SH-SY5Y (cell line): Measurements from ENCODE around the gene EIF4G1.

Experiments used
- GATA2 ChIP-seq: IDR thresholded peaks from 2 replicates; pipeline ENCODE4 v1.6.1; 2011; ENCODE audit warnings: mild to moderate bottlenecking, low read depth, low read length
- GATA3 ChIP-seq: IDR thresholded peaks from 2 replicates; pipeline ENCODE4 v1.6.1; 2011; ENCODE audit warnings: low read depth, mild to moderate bottlenecking, low read length, moderate library complexity

DNA sequence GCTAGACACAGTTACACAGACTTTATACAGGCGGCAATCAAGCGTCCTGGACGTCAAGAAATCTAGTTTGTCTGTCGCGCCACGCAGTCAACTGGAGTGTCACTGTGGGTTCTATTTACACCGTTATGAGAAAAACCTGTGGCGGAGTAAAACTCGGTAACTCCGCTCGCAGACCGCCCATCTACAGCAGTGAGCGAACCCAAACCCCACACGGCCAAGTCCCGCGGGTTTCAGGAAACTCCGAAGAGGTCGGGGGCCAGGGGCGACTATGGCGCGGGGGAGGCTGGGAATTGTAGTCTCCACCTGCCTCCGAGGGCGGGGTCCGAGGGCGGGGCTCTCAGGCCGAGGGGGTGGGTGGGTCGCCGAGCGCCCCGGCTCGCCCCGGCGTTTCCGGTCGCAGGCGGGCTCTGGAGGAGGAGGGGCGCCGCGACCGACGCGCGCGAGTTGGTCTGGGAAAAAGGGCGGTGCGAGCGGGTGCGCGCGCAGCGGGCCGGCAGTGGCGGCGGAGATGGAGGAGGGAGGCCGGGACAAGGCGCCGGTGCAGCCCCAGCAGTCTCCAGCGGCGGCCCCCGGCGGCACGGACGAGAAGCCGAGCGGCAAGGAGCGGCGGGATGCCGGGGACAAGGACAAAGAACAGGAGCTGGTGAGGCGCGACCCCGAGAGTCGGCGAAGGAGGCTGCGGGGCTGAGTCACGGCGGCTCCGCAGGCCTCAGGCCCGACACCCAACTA is 15.5 kb upstream of the EIF4G1 start, which contains the start of gene PSMD2:
- TF ChIP-seq GATA2: no peak
- no peak for TF ChIP-seq GATA3
